Neutrophil (primary cell): Measurements from ENCODE around the gene MEPE.

Source experiments
- H3K27ac ChIP-seq: fragments of 200-600 bp; sonication (generic); 2 replicates; pipeline ENCODE4 v1.5.1; 2016; ENCODE audit warnings: mild to moderate bottlenecking, moderate library complexity
- H3K27me3 ChIP-seq: fragments of 200-600 bp; sonication (generic); 2 replicates; pipeline ENCODE4 v1.6.0; 2016; ENCODE audit warnings: mild to moderate bottlenecking
- H3K36me3 ChIP-seq: fragments of 200-600 bp; sonication (generic); 2 replicates; pipeline ENCODE4 v1.5.1; 2017
- H3K4me1 ChIP-seq, 2 experiments: fragments of 200-600 bp in 1 of 2; sonication (generic) in 1 of 2; 1 replicate in 1 of 2; 2 replicates in 1 of 2; pipeline versions ENCODE4 v1.5.1 to v1.6.1; 2013 to 2016; ENCODE audit warnings: low read depth in 1 of 2, low read length in 1 of 2, mild to moderate bottlenecking in 1 of 2, moderate library complexity in 1 of 2; ENCODE audit not compliant: control insufficient read depth in 1 of 2, insufficient read depth in 1 of 2
- H3K4me3 ChIP-seq, 2 experiments: fragments of 200-600 bp in 1 of 2; sonication (generic) in 1 of 2; 1 replicate in 1 of 2; 2 replicates in 1 of 2; pipeline ENCODE4 v1.5.1; 2013 to 2016; ENCODE audit warnings: low read depth in 1 of 2, low read length in 1 of 2, mild to moderate bottlenecking in 1 of 2, moderate library complexity in 1 of 2
- H3K9me3 ChIP-seq: fragments of 200-600 bp; sonication (generic); 2 replicates; pipeline ENCODE4 v1.5.1; 2016
- TF ChIP-seq, protein P1 (sequence below): fragments of 200-600 bp; sonication (generic); IDR thresholded peaks from 2 replicates; pipeline ENCODE4 v1.5.1; 2016; ENCODE audit warnings: antibody characterized with exemption

MEPE gene

DNA sequence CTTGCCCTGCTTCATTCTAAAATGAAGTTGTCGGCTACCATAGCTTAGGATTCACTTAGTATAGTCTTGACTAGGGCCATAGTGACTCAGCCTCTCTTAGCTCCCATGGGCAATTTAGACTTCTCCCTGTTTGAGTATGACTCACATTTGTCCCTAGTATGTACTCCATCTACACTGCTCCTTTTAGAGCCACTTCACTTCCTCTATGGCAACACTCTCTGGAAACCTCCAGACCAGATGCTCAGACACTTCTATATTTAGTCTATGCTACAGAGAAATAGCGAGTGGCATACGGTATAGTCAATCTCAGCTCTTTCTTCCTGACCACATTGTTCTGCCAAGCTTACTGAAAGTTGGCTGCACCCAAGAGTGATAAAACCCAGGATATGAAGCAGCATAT is 11.2 kb downstream of the MEPE start:
- TF ChIP-seq, protein P1, sequence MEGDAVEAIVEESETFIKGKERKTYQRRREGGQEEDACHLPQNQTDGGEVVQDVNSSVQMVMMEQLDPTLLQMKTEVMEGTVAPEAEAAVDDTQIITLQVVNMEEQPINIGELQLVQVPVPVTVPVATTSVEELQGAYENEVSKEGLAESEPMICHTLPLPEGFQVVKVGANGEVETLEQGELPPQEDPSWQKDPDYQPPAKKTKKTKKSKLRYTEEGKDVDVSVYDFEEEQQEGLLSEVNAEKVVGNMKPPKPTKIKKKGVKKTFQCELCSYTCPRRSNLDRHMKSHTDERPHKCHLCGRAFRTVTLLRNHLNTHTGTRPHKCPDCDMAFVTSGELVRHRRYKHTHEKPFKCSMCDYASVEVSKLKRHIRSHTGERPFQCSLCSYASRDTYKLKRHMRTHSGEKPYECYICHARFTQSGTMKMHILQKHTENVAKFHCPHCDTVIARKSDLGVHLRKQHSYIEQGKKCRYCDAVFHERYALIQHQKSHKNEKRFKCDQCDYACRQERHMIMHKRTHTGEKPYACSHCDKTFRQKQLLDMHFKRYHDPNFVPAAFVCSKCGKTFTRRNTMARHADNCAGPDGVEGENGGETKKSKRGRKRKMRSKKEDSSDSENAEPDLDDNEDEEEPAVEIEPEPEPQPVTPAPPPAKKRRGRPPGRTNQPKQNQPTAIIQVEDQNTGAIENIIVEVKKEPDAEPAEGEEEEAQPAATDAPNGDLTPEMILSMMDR = no peak
- peaks cover 4 to 5% of the 10 kb centered on the region in 2 experiments for H3K4me1 ChIP-seq
- peaks cover 45% of the 10 kb centered on the region for H3K27me3 ChIP-seq
- H3K4me3 ChIP-seq = no peak overlapping the region
- H3K36me3 ChIP-seq = no peaks in the 10 kb centered on the region
- no peak overlapping the region for H3K27ac ChIP-seq
- H3K9me3 ChIP-seq = no peaks in the 10 kb centered on the region

GRCh38 chr4:87844452-87844851 is 11.7 kb downstream of the MEPE start:
- TF ChIP-seq, protein P1 = no peak
- Histone ChIP-seq H3K27ac (no peak overlapping the region), H3K9me3 (no peaks in the 10 kb centered on the region), H3K27me3 (peaks cover 45% of the 10 kb centered on the region), H3K4me1 (peaks cover 10% of the 10 kb centered on the region in 2 experiments), H3K36me3 (no peaks in the 10 kb centered on the region), H3K4me3 (no peak overlapping the region)

DNA sequence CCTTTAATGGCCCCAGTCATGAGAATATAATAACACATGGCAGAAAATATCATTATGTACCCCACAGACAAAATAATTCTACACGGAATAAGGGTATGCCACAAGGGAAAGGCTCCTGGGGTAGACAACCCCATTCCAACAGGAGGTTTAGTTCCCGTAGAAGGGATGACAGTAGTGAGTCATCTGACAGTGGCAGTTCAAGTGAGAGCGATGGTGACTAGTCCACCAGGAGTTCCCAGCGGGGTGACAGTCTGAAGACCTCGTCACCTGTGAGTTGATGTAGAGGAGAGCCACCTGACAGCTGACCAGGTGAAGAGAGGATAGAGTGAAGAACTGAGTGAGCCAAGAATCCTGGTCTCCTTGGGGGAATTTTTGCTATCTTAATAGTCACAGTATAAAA is 13.5 kb downstream of the MEPE start:
- H3K36me3 ChIP-seq = no peaks in the 10 kb centered on the region
- no peak overlapping the region for H3K27ac ChIP-seq
- TF ChIP-seq, protein P1 = no peak
- no peak overlapping the region for H3K4me3 ChIP-seq
- peaks cover 27 to 28% of the 10 kb centered on the region in 2 experiments for H3K4me1 ChIP-seq
- H3K9me3 ChIP-seq = no peaks in the 10 kb centered on the region
- H3K27me3 ChIP-seq = peaks cover 45% of the 10 kb centered on the region

DNA sequence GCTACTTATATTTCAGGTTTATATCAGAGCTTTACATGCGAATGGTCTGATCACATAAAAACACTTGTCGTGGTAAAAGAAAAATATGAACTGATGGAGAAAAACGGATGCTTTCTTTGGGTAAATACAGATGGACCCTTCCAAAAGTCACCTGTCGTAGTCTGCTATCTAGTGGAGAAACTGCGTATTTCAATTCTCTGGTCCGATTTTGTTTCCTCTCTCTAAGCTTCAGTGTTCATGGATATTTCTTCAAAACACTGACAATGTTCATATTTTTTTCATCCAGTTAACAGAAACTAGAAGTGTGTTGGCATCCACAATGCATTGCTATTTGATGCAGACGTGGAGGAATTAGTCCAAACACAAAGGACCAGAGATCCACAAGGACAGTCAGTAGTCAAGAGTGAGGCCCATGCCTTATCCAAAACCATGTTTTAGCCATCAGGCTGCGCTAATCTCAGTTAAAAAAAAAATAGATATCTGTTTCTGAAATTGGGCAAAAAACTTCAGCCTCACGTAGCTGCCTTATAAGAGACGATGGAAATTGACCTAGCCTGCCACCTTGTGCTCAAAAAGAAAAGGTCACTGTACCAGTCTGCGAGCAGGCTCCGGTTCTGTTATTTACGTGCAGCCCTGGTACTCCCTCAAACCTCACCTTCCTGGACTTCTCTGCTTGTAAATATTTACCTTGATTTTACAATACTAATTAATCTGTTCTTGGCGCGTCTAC is 16.0 kb downstream of the MEPE start:
- TF ChIP-seq, protein P1 = peak; percentile 72
- peak overlapping the region; percentile 96 for H3K27ac ChIP-seq
- H3K36me3 ChIP-seq = no peaks in the 10 kb centered on the region

DNA sequence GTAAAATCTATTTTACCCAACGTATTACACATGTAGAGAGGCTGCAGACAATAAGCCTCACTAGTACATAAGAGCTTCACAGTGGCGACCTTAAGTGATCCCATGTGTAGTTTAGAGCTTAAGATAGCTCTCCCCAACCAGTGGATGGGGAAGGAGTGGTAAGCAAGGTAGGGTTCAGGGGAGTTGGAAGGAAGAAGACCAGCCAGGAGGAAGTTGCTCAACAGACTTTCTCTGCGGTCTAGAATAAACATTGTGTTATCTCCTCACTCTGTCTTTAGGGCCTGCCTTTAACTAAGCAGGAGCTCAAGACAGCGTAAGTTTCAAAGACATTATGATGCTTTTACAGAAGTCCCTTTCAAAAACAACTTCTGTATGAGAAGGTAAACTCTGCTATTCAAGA is 16.8 kb downstream of the MEPE start:
- peak overlapping the region; percentile 96 for H3K27ac ChIP-seq
- TF ChIP-seq, protein P1 = no peak
- H3K36me3 ChIP-seq = no peaks in the 10 kb centered on the region
- peaks cover 46 to 51% of the 10 kb centered on the region in 2 experiments for H3K4me1 ChIP-seq
- no peaks in the 10 kb centered on the region for H3K9me3 ChIP-seq
- peaks cover 33% of the 10 kb centered on the region for H3K27me3 ChIP-seq
- H3K4me3 ChIP-seq = peak overlapping the region; percentile 15 to 47

More for the DNA sequence above, 16.0 kb downstream of the MEPE start:
- peaks cover 41% of the 10 kb centered on the region for H3K27me3 ChIP-seq
- peak overlapping the region in 1 of 2 experiments; percentile 47 for H3K4me3 ChIP-seq
- no peaks in the 10 kb centered on the region for H3K9me3 ChIP-seq
- peaks cover 46 to 51% of the 10 kb centered on the region in 2 experiments for H3K4me1 ChIP-seq
